GDM1 (cell line): ENCODE results near the gene DNAJC25.
A peak's percentile ranks its signal among the peaks of the same experiment; 100 is the strongest.
"Not testable (repeated sequence)": the region's sequence is repeated elsewhere in the genome, so short reads cannot be mapped to it uniquely, and the experiment has no call there.

ENCODE experiments used
- DNase-seq: peaks from one replicate; lab custom pipeline; 2025; lab: John Stamatoyannopoulos, UW

DNAJC25 gene

GRCh38 chr9:111663301-111663823, 32.2 kb downstream of the DNAJC25 start:
- no peak for DNase-seq

DNA sequence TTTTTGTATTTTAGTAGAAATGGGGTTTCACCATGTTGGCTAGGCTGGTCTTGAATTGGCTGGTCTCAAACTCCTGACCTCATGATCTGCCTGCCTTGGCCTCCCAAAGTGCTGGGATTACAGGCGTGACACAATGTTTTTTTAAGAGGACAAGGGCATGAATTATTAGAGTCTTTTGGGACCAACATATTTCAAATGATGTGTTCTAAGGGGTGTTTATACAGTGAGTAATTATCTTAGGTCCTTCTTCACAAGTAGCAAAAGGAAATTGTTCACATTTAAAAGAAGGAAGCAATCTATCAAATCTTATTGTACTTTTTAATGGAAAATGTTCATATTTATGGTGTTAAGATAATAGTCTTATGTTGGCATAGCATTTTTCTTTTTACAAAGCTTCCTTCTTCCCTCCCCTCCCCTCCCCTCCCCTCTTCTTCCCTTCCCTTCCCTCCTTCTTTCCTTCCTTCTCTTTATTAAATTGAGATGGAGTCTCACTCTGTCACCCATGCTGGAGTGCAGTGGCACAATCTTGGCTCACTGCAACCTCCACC, 37.0 kb downstream of the DNAJC25 start:
- no peak for DNase-seq

DNA sequence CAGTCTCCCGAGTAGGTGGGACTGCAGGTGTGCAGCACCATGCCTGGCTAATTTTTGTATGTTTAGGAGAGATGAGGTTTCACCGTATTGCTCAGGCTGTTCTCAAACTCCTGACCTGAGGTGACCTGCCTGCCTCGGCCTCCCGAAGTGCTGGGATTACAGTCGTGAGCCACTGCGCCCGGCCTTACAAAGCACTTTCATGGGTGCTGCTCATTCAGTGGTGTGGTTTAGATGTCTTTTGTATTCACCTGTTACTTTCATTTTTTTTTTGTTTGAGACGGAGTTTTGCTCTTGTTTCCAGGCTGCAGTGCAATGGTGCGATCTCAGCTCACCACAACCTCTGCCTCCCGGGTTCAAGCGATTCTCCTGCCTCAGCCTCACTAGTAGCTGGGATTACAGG, 37.5 kb downstream of the DNAJC25 start:
- DNase-seq: not testable (repeated sequence)

- no peak for DNase-seq
These were observed 43.2 kb downstream of the DNAJC25 start for GRCh38 chr9:111674319-111674718.

DNA sequence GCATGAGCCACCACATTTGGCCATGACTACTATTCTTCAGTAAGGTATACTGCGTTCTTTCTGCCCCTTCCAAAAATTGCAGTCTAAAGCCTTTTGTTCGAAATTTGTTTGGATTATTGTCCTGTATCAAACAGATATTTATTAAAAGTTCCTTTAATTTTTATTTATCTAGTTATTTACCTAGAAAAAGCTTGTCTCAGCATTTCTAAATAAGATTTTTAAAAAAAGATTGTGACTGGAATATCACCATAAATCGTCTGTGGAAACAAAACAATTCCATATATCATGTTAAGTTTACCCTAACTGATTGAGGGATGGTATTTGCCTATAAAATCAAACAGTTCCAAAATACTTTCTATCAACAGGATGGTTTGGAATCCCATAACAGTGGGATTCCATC, 45.0 kb downstream of the DNAJC25 start:
- DNase-seq: no peak

GRCh38 chr9:111678293-111678692, 47.2 kb downstream of the DNAJC25 start:
- no peak for DNase-seq

GRCh38 chr9:111679199-111679598, 48.1 kb downstream of the DNAJC25 start:
- DNase-seq: no peak

DNA sequence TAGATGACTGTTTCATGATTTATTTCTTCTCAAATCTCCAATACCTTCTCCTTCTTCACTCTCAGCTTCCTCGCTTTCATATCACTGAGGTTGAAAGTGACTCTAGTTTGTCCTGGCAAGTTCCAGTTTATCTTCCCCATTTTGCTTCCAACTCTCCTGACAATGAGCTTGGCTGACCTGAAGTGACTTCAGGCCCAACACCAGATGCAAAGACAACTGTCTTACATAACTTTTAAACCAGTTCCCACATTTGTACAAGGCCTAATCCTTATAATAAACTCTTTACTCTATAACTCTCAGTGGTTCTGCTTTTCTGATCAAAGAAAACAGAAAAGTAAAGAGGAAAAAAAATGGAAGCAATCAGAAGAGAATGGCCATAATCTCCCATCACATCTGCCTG, 52.3 kb downstream of the DNAJC25 start:
- DNase-seq: no peak

GRCh38 chr9:111691672-111692329, 60.7 kb downstream of the DNAJC25 start:
- peak; percentile 13 for DNase-seq

DNA sequence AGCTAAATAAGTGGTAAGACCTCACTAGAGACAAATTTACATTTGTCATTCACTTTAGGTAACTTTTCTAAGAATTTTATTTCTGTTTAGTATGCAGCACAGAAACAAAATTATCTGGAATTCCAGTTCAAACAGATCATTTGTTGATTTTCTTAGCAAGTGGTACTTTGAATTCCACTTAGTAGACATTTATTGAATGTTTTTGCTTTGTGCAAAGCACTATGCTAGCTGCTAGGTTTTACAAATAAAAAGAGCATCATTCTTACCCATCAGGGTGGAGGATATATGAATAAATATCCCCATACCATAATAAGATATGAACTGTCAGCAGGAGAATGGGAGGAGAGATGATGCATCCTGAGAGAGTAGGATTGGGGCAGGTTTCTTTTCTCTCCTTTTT, 65.7 kb downstream of the DNAJC25 start:
- no peak for DNase-seq

- no peak for DNase-seq
These were observed 69.6 kb downstream of the DNAJC25 start for GRCh38 chr9:111700776-111701175.
